NK-92 treated with Interleukin-12 subunit alpha and Interleukin-12 subunit beta, amount 100 ng/mL, for 24 hours (cell line): ENCODE data around the gene CHIT1.
"Not testable (repeated sequence)": the region's sequence is repeated elsewhere in the genome, so short reads cannot be mapped to it uniquely, and the experiment has no call there.

Experiments
- DNase-seq: peaks from one replicate; lab custom pipeline; 2025; lab: John Stamatoyannopoulos, UW

Gene CHIT1

GRCh38 chr1:203229471-203230135 lies at the start of gene CHIT1:
Gene CHIT1 (minus strand): TSS chr1:203229673. CDS start chr1:203229636, 37 bp downstream.
- DNase-seq, result no peak

- DNase-seq, result no peak
Measured at GRCh38 chr1:203278885-203279406, 49.5 kb upstream of the CHIT1 start.

- no peak for DNase-seq
Measured at GRCh38 chr1:203278082-203278884, 48.8 kb upstream of the CHIT1 start.

DNA sequence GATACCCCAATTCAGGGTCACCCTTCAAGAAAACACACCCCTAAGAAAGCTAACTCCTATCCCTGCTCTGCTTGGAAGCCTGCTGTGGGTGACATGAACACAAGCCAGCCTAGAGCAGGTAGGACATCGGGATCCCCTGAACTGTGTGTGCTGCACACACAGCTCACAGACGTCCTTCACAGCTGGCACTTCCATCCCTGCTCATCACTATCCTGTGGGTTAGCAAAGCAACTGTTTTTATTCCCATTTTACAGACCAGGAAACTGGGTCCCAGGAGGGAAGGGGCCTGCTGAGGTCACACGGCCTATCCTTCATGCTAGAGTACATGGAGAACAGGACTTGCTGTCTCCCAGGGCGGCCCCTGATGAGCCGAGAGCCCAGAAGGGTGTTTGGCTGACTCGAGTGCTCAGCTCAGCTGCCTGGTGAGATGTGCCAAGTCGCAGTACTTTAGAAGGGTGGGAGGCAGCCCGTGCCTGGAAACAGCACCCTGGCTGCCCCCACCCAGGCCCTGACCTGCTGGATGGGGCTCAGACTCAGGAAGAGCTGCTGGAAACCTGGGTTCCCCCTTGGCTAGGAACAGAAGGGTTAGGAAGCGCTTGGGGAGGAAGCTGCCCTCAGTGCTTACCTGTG lies 47.6 kb upstream of the CHIT1 start:
- DNase-seq, result no peak

GRCh38 chr1:203276408-203276807 lies 46.9 kb upstream of the CHIT1 start:
- no peak for DNase-seq

DNA sequence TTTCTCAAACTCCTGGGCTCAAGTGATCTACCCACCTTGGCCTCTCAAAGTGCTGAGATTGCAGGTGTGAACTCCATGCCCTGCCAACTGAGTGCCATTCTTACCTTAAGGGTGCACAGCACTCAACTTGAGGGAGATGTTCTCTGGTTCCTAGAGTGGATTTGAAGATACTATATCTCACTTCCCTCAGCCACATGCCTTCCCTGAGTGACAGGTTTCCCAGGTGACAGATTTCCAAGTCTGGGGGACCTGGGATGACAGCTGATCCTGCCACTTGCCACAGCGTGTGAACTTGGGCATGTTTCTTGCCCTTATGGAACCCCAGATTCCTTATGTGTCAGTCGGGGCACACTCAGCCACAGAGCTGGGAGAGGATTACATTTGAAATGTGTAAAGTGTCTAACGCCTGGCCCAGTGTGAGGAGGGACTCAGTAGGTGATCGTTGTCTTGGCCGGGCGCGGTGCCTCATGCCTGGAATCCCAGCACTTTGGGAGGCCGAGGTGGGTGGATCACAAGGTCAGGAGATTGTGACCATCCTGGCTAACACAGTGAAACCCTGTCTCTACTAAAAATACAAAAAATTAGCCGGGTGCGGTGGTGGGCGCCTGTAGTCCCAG lies 46.3 kb upstream of the CHIT1 start:
- DNase-seq, result no peak

DNA sequence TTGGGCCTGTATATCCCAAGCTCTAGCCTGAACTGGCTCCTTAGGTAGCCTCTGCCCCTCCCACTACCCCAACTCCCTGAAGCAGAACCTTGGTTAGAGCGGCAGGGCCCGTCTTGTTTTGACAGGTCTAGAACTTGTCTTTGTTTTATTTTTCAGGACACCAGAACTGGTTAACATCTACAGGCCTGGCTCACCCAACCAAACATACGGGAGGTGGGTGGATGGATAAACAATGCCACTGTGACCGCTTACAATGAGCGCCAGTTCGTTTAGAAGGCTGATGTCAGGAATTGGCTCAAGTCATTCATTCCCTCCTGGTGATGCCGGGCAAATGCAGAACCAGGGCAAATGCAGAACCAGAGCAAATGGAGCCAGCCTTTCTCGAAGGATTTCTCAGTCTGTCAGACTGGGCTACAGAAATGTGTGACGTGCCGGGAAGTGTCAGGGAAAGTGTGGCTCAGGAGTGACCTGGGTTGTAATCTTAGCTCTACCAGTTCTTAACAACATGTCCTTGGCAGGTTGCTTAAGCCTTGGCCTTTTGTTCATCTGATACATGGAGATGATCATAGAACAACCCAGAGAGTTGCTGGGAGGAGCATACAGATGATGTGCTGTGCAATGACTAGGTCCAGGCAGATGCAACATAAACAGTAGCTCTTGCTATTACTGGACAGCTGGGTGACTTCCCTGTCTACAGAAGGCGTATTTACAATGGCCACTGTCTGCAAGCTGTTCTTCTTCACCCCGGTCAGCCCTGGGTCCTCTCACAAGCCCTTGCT lies 45.3 kb upstream of the CHIT1 start:
- DNase-seq, result no peak

DNA sequence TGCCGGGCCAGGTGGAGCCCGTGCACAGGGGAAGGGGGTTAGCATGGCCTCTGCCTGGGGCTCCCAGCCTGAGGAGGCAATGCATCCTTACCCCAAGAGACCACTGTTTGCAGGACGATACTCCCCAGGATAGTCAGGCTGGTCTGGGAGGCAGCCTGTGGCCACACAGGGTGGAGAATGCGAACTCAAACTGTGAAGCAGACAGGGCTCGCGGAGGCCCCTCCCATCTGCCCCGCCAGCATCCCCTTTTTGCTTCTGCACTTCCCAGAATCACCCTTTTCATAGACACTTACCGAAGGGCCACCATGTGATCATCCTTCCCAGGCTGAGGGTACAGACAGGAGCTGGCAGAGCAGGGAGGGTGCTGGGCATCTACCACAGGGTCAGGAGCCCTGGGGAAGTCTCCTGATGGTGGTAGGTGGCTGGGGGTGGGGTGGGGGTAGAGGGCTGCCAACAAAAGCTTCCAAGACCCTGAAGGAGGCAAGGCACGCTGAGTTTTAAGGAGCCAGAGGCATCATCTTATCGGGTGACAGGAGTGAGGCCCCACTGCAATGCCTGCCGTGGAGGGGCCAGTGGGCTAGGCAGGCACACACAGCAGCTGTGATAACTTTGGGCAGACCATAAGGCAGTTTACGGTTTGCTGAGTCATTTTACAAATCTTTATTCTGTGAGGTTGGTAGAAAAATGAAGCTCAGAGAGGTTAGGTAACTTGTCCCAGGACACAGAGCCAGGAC lies 44.6 kb upstream of the CHIT1 start:
- DNase-seq, result no peak

DNA sequence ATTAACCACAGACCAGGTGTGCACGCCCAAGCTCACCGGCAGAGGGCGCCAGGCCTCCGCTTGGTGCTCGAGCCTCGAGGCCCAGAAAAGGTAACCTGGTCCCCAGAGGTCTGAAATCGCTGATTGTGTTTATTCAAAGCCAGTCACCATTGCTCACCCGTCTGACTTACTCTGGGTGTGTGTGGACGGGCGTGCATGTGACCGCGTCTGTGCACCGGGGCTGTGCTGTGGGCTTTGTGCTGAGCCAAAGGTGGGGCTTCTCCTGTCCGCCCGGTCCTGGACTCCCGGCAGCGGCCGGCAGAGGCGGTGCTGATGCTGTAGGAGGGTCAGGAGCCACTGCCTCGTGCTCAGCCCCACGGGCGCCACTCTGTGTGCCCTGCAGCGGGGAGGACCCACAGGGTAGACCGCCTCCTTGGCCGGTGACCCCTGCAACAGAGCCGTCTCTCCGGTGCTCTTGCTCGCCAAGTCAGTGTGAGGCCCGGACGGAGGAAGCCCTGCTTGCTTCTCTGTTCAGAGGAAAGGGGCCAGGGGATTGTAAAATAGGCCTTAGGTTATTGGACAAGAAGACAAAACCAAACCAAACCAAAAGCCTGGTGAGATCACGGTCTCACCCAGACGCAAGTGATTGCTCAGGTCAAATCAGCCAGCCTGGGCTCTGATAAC lies 43.9 kb upstream of the CHIT1 start:
- peak; percentile 84 for DNase-seq

GRCh38 chr1:203272633-203273205 lies 43.2 kb upstream of the CHIT1 start:
- DNase-seq, result no peak

GRCh38 chr1:203271962-203272632 lies 42.6 kb upstream of the CHIT1 start:
- DNase-seq, result no peak

GRCh38 chr1:203271018-203271743 lies 41.7 kb upstream of the CHIT1 start:
- peak; percentile 47 for DNase-seq

DNA sequence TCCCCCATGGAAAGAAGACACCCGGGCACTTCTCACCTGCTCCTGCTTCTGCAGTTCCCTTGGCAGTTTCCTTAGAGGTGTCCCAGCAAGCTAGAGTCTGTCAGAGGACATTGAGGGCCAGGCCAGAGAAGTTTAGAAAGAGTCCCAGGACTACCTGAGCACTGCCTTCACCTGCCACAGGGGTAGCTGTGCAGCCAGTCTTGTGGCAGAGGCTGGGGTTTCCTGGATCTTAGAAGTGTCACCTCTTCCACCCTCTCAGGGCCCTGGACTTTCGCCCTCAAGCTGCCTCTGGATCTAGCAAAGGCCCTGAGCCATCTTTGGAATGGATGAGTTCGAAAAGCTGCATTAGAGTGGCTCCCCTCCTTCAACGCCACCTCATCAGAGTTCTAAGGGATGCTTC lies 41.0 kb upstream of the CHIT1 start:
- DNase-seq, result no peak

DNA sequence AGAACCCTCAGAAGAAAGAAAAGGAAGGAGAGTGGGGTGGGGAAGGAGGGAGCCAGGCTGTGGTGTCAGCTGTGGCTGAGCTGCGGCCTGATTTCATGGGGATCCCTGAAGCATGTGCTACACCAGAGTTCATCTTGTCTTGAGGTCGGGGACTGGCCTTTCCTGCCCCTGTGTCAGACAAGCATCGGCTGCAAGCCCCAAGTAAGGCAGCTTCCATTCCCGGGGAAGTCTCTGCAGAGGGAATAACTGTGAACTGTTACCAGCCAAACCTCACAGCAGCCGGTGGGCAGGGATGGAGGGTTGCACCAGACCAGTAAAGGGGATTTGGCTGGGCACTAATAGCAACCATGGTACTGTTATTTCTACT lies 40.2 kb upstream of the CHIT1 start:
- no peak for DNase-seq

DNA sequence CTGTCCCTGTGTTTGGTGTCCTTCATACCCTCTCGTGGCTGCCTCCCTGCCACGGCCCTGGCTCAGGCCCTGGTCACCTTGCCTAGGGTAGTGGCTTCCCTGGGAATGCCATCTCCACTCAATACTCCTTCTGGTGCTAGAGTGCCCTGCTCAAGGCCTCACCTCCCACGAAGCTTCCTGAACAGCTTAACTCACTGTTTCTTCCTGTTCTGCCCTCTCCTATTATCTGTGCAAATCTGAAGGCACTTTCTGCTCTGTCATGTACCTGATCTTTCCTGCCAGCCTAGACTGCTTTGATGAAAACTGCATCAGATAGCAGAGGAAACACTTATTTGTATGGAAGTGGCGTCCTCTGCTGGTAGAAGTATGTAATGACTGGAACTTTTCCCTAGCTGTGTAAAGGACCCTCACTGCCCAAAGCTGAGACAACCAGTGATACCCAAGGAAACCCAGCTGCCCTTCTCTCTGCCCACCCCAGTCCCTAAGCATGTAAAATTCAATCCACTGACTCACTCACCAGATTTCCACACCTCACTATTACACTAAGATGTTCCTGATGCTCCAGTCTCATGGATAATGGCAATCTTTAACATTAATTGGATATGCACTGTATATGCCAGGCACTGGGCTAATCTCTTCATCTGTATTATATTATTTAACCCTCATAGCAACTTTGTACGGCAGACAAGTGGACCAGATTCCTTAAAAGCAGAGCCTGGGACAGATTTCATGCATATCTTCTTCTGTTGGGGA lies 39.6 kb upstream of the CHIT1 start:
- no peak for DNase-seq

GRCh38 chr1:203267912-203268311 lies 38.4 kb upstream of the CHIT1 start:
- DNase-seq, result no peak

DNA sequence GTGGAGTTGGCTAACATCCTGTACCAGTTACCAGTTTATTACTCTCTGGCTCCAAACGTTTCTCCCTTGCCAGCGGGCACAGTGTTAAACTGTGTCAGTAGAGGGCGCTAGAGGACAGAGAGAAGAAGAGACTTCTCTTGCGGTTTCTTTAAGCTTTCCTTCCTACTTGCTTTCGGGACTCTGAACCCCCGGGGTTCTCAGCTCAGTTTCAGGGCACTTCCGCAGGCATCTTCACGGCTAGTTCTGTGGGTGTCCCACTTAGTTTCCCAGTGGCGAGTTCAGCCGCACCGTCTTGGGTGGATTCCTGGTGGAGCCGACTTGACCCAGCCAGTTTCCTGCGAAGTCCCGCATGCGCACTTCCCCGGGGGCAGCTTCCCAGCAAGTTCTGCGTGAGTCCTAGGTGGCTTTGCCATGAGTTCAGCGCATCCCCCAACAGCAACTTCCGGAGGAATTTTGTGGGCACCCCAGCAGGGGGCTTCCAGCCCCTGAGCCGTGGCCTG lies 37.9 kb upstream of the CHIT1 start:
- DNase-seq, result peak; percentile 33

DNA sequence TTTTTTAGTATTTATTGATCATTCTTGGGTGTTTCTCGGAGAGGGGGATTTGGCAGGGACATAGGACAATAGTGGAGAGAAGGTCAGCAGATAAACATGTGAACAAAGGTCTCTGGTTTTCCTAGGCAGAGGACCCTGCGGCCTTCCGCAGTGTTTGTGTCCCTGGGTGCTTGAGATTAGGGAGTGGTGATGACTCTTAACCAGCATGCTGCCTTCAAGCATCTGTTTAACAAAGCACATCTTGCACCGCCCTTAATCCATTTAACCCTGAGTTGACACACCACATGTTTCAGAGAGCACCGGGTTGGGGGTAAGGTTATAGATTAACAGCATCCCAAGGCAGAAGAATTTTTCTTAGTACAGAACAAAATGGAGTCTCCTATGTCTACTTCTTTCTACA lies 36.7 kb upstream of the CHIT1 start:
- DNase-seq, result not testable (repeated sequence)
